Calu3 (cell line): Measurements from ENCODE around the gene USH1G. TPM values are rescaled to one million over a fixed set of nuclear protein-coding genes. Genes with fewer than 3 reads are reported as not detected.
A peak's percentile ranks its signal among the peaks of the same experiment; 100 is the strongest.

Experiments
- BruUV-seq: library from RNA; stranded (reverse); fragments of 400-500 nt; replicated peaks from 2 replicates; lab custom pipeline; 2021; lab: Mats Ljungman, UMichigan
- CTCF ChIA-PET: fragments of 300-600 bp; sonication (Branson Sonifier 250); formaldehyde crosslinking; loops from one replicate; lab custom pipeline; 2022; ENCODE audit warnings: antibody characterized with exemption; lab: Charles Lee
- DNase-seq: peaks from one replicate; pipeline ENCODE4 v3.0.0; 2022
- H3K27ac Mint-ChIP-seq: one replicate; pipeline ENCODE4 v1.8.0; 2022; ENCODE audit warnings: mixed read lengths; ENCODE audit not compliant: unreplicated experiment
- H3K27me3 Mint-ChIP-seq: one replicate; pipeline ENCODE4 v1.8.0; 2022; ENCODE audit warnings: mixed read lengths; ENCODE audit not compliant: unreplicated experiment
- H3K36me3 Mint-ChIP-seq: one replicate; pipeline ENCODE4 v1.8.0; 2022; ENCODE audit warnings: mild to moderate bottlenecking, moderate library complexity, mixed read lengths; ENCODE audit not compliant: insufficient read depth, unreplicated experiment
- H3K4me1 Mint-ChIP-seq: one replicate; pipeline ENCODE4 v1.8.0; 2022; ENCODE audit warnings: mild to moderate bottlenecking, low read depth, mixed read lengths; ENCODE audit not compliant: unreplicated experiment
- H3K4me3 Mint-ChIP-seq: one replicate; pipeline ENCODE4 v1.8.0; 2022; ENCODE audit warnings: mild to moderate bottlenecking, low read depth, moderate library complexity, mixed read lengths; ENCODE audit not compliant: unreplicated experiment
- H3K9me3 Mint-ChIP-seq: one replicate; pipeline ENCODE4 v1.8.0; 2022; ENCODE audit warnings: low read depth, mixed read lengths; ENCODE audit not compliant: unreplicated experiment
- CTCF ChIP-seq: fragments of 200-600 bp; IDR thresholded peaks from one replicate; pipeline ENCODE4 v1.8.0; 2022; ENCODE audit warnings: antibody characterized with exemption; ENCODE audit not compliant: unreplicated experiment
- intact Hi-C: fragments of 100-400 bp; cut with micrococcal nuclease; formaldehyde crosslinking; loops from one replicate; pipeline ENCODE4 v1.10.0; 2022; ENCODE audit not compliant: unreplicated experiment
- total RNA-seq: library from RNA; stranded (reverse); gene quantifications from 2 replicates; pipeline ENCODE4 v1.2.3, GENCODE V29; 2022

USH1G gene
- total RNA-seq, 1 experiment from 2014 or later = not detected

- no peak overlapping the region for H3K27ac Mint-ChIP-seq
- CTCF ChIA-PET = interaction anchor here (0.5 to 4.0 kb wide), 19 partner anchors 11 to 323 kb away, joined by 3 to 38 read pairs (median 5); partner anchors contain the start of genes ATP5PD, CDR2L, HID1 and KCTD2
- DNase-seq = peak; percentile 93
- H3K4me1 Mint-ChIP-seq = peaks cover 20% of the 10 kb centered on the region
- H3K36me3 Mint-ChIP-seq = peaks cover 64% of the 10 kb centered on the region
- no TSS peak for BruUV-seq
- no peaks in the 10 kb centered on the region for H3K27me3 Mint-ChIP-seq
- intact Hi-C loops = loop anchor here (5.0 kb wide), 2 partner anchors 50 to 70 kb away; partner anchors contain the start of gene MRPL58
- no peaks in the 10 kb centered on the region for H3K9me3 Mint-ChIP-seq
- TF ChIP-seq CTCF = peak; percentile 87
- H3K4me3 Mint-ChIP-seq = no peak overlapping the region
Measured at GRCh38 chr17:74961657-74962350, 38.7 kb upstream of the USH1G start.

- peak; percentile 31 for TF ChIP-seq CTCF
- H3K4me1 Mint-ChIP-seq = peaks cover 20% of the 10 kb centered on the region
- H3K36me3 Mint-ChIP-seq = peaks cover 74% of the 10 kb centered on the region
- no peak for DNase-seq
- no peaks in the 10 kb centered on the region for H3K9me3 Mint-ChIP-seq
- no TSS peak for BruUV-seq
- no peaks in the 10 kb centered on the region for H3K27me3 Mint-ChIP-seq
- no peak overlapping the region for H3K27ac Mint-ChIP-seq
- intact Hi-C loops = loop anchor here (5.0 kb wide), 2 partner anchors 52 to 72 kb away; partner anchors contain the start of gene MRPL58
- H3K4me3 Mint-ChIP-seq = no peak overlapping the region
- CTCF ChIA-PET = interaction anchor here (0.7 to 4.0 kb wide), 20 partner anchors 9 to 324 kb away, joined by 3 to 38 read pairs (median 5); partner anchors contain the start of genes ATP5PD, CDR2L, HID1 and KCTD2
Measured at GRCh38 chr17:74960570-74961342, 37.7 kb upstream of the USH1G start.

- Mint-ChIP-seq H3K36me3 (peaks cover 76% of the 10 kb centered on the region), H3K9me3 (no peaks in the 10 kb centered on the region), H3K27me3 (no peaks in the 10 kb centered on the region), H3K4me1 (peaks cover 13% of the 10 kb centered on the region), H3K4me3 (no peak overlapping the region), H3K27ac (no peak overlapping the region)
- CTCF ChIA-PET = interaction anchor here (0.8 to 4.0 kb wide), 8 partner anchors 10 to 75 kb away, joined by 3 to 38 read pairs (median 6); partner anchors contain the start of genes HID1 and MRPL58
- intact Hi-C loops = loop anchor here (5.0 kb wide), 2 partner anchors 52 to 72 kb away; partner anchors contain the start of gene MRPL58
- no peak for DNase-seq
- no peak for TF ChIP-seq CTCF
- BruUV-seq = no TSS peak
Measured at GRCh38 chr17:74959826-74960515, 36.9 kb upstream of the USH1G start.
